Measurements from ENCODE around the gene SHC1.

- TF ChIP-seq EZH2phosphoT487 (IDR thresholded peaks at IDR 0.05) = no peak
- TF ChIP-seq CTCF (IDR thresholded peaks at IDR 0.05) = no peak
Observed at GRCh38 chr1:154987326-154987725, 16.8 kb upstream of the SHC1 start.

All from neural progenitor cell (in vitro differentiated cells).